K562 (cell line): ENCODE measurements around the gene COQ9. TPM values are rescaled to one million over a fixed set of nuclear protein-coding genes. Genes with fewer than 3 reads are reported as not detected.

Experiments
- ATAC-seq: fragments of 200-7000 bp; cut with Tn5 transposase; 3 replicates; pipeline ENCODE4 v1.9.1; 2020; ENCODE audit warnings: moderate library complexity
- BruUV-seq: library from RNA; stranded (reverse); fragments of 400-500 nt; replicated peaks from 2 replicates; lab custom pipeline; 2021; lab: Mats Ljungman, UMichigan
- CTCF ChIA-PET: fragments of 300-600 bp; formaldehyde crosslinking; extraction: SDS; loops from one replicate; lab custom pipeline; 2021; ENCODE audit warnings: low intra/inter-chr PET ratio; lab: Yijun Ruan, JAX
- POLR2A ChIA-PET: fragments of 300-600, 350-650 bp; sonication (Branson Sonifier 250); formaldehyde crosslinking; extraction: SDS; loops from one replicate; lab custom pipeline; 2021; ENCODE audit warnings: antibody characterized with exemption, inconsistent platforms; lab: Yijun Ruan, JAX
- DNase-seq, 4 experiments: peaks; one replicate each; pipeline versions ENCODE4 v3.0.0 to v3.0.0-alpha.2; 2011 to 2018; ENCODE audit warnings: low spot score in 3 of 4, mixed read lengths in 3 of 4; ENCODE audit errors: extremely low read depth in 1 of 4
- FAIRE-seq: peaks from 2 replicates; lab custom pipeline; 2011; peaks lifted over from hg19 to GRCh38; lab: Jason Lieb, UNC
- H2AFZ ChIP-seq: 2 replicates; pipeline ENCODE4 v1.6.0; 2011; ENCODE audit warnings: low read depth, low read length, control low read depth, inconsistent platforms
- H3K27ac ChIP-seq: fragments of 200-600 bp; 3 replicates; pipeline ENCODE4 v1.8.0; 2011; ENCODE audit warnings: low read depth, mild to moderate bottlenecking, control low read depth, inconsistent platforms, low read length, moderate library complexity, mixed read lengths; ENCODE audit errors: extremely low read depth
- H3K27me3 ChIP-seq, 2 experiments: fragments of 300-600 bp in 1 of 2; 2 replicates in 1 of 2; 3 replicates in 1 of 2; pipeline versions ENCODE4 v1.6.0 to v1.8.0; 2011; ENCODE audit warnings: inconsistent platforms in 2 of 2, low read length in 2 of 2, mild to moderate bottlenecking in 1 of 2, mixed read lengths in 1 of 2, moderate library complexity in 1 of 2; ENCODE audit not compliant: control insufficient read depth in 2 of 2, insufficient read depth in 2 of 2
- H3K36me3 ChIP-seq: fragments of 300-600 bp; 3 replicates; pipeline ENCODE4 v1.8.0; 2011; ENCODE audit warnings: mild to moderate bottlenecking, low read length, inconsistent platforms; ENCODE audit not compliant: control insufficient read depth, insufficient read depth
- H3K4me1 ChIP-seq, 2 experiments: fragments of 200-600 bp in 1 of 2; replicated peaks in 1 of 2; 2 replicates in 1 of 2; 3 replicates in 1 of 2; pipeline versions ENCODE4 v1.5.1 to v1.8.0; 2011; ENCODE audit warnings: inconsistent platforms in 2 of 2, low read length in 2 of 2, mild to moderate bottlenecking in 1 of 2, mixed read lengths in 1 of 2, moderate library complexity in 1 of 2; ENCODE audit not compliant: control insufficient read depth in 2 of 2, insufficient read depth in 2 of 2
- H3K4me2 ChIP-seq: 2 replicates; pipeline ENCODE4 v1.6.1; 2011; ENCODE audit warnings: low read length, control low read depth, inconsistent platforms, mixed read lengths; ENCODE audit not compliant: insufficient read depth
- H3K4me3 ChIP-seq: fragments of 200-600 bp; sonication (generic), shearing (Covaris generic); 2 replicates; pipeline ENCODE4 v1.5.1; 2016; ENCODE audit warnings: control low read depth, inconsistent platforms
- H3K79me2 ChIP-seq: fragments of 200-600 bp; 3 replicates; pipeline ENCODE4 v1.8.0; 2011; ENCODE audit warnings: low read length, inconsistent platforms; ENCODE audit not compliant: control insufficient read depth, insufficient read depth
- H3K9ac ChIP-seq, 2 experiments: 2 replicates each; pipeline versions ENCODE4 v1.6.0 to v1.6.1; 2011; ENCODE audit warnings: low read depth in 2 of 2, low read length in 2 of 2, control low read depth in 1 of 2, inconsistent platforms in 1 of 2, mild to moderate bottlenecking in 1 of 2, mixed read lengths in 1 of 2; ENCODE audit not compliant: insufficient read depth in 1 of 2
- H3K9me1 ChIP-seq: one replicate; pipeline ENCODE4 v1.6.0; 2011; ENCODE audit warnings: inconsistent platforms, mild to moderate bottlenecking, low read length, moderate library complexity; ENCODE audit not compliant: control insufficient read depth, insufficient read depth
- H3K9me3 ChIP-seq: replicated peaks from 2 replicates; pipeline ENCODE4 v1.5.1; 2011; ENCODE audit warnings: low read depth, low read length, inconsistent platforms; ENCODE audit not compliant: control insufficient read depth, insufficient read depth
- H4K20me1 ChIP-seq: replicated peaks from 2 replicates; pipeline ENCODE4 v1.6.1; 2011; ENCODE audit warnings: low read length, inconsistent platforms, mixed read lengths; ENCODE audit not compliant: control insufficient read depth, insufficient read depth
- GABPB1 ChIP-seq: sonication (generic); formaldehyde crosslinking; IDR thresholded peaks from 2 replicates; pipeline ENCODE4 v1.8.0; 2022; ENCODE audit warnings: mild to moderate bottlenecking, missing genetic modification reagents
- PHB ChIP-seq: fragments of 250-450 bp; sonication (Bioruptor Pico); IDR thresholded peaks from 2 replicates; pipeline ENCODE4 v1.5.0; 2021
- PHB2 ChIP-seq: fragments of 450-650 bp; IDR thresholded peaks from 2 replicates; pipeline ENCODE4 v1.6.1; 2017; ENCODE audit warnings: low read depth
- TCF7L2 ChIP-seq: fragments of 150-350 bp; IDR thresholded peaks from 2 replicates; pipeline ENCODE4 v1.6.1; 2016; ENCODE audit warnings: low read depth, mild to moderate bottlenecking, low read length, moderate library complexity
- ZNF436 ChIP-seq: fragments of 250-450, 450-650 bp; sonication (Bioruptor Pico); formaldehyde crosslinking; IDR thresholded peaks from 2 replicates; pipeline ENCODE4 v1.7.0; 2020; ENCODE audit warnings: mild to moderate bottlenecking
- WGBS: fragments of 100-300 bp; shearing (Covaris generic); methylation state at CpG from one replicate; pipeline ENCODE4 v1.1.6; 2016; ENCODE audit warnings: low coverage, mixed read lengths; ENCODE audit not compliant: insufficient coverage; ENCODE audit errors: missing lambda C conversion rate; 5-methylcytosine and 5-hydroxymethylcytosine counted together
- in situ Hi-C: fragments of 300-500 bp; cut with MboI; formaldehyde crosslinking; loops from 4 replicates; pipeline ENCODE4 v1.15.0; 2018; ENCODE audit warnings: inconsistent platforms, mixed read lengths
- intact Hi-C: fragments of 100-400 bp; cut with micrococcal nuclease; formaldehyde crosslinking; loops from 2 replicates; pipeline ENCODE4 v1.14.2; 2022
- polyA plus RNA-seq, 8 experiments: library from polyadenylated mRNA; depleted of rRNA in 4 of 8; stranded (reverse) in 5 of 8; unstranded in 3 of 8; fragments of >200 nt; fragmentation: Nextera tagmentation in 2 of 8; fragmentation: Illumina TruSeq in 1 of 8; extraction: Ambion mirVana in 2 of 8; extraction: Trizol in 1 of 8; gene quantifications; 2 replicates each; pipeline versions ENCODE4 v1.2.1 to v1.2.3, GENCODE V29; 2011 to 2014; ENCODE audit warnings: inconsistent platforms in 1 of 8, missing spikeins in 1 of 8
- total RNA-seq, 7 experiments: library from RNA; depleted of rRNA in 6 of 7; stranded (reverse); fragments of >200 nt in 6 of 7; fragmentation: Illumina TruSeq in 2 of 7; extraction: Trizol in 2 of 7; gene quantifications; 2 replicates each; pipeline versions ENCODE4 v1.2.1 to v1.2.3, GENCODE V29; 2011 to 2021; ENCODE audit warnings: low replicate concordance in 1 of 7
- TF ChIP-seq, protein P1 (sequence below): fragments of 450-650 bp; formaldehyde crosslinking; IDR thresholded peaks from 2 replicates; pipeline ENCODE4 v1.4.0; 2020; ENCODE audit warnings: mild to moderate bottlenecking, moderate library complexity

Gene COQ9
- total and polyA plus RNA-seq, 9 of the 15 experiments (the other 6 are each of a cell fraction or from before 2014, with no cell fraction given) = 35.0 to 139 (median 71.4) TPM

DNA sequence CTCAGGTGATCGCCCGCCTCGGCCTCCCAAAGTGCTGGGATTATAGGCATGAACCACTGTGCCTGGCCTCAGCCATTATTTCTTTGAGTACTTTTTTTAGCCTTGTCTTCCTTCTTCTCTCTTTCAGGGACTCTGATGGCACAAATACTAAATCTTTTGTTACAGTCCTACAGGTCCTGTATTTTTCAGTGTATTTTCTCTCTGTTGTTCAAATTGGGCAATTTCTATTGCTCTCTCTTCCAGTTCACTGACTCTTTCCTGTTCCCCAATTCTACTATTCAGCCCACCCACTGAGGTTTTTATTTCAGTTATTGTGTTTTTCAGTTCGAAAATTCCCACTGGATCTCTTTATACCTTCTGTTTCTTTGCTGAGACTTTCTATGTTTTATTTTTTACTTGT, 46.5 kb downstream of the COQ9 start:
- 33% methylated on average over 4 of the region's 4 CpGs for WGBS
- intact Hi-C loops = no loop called here
- in situ Hi-C loops = no loop called here
- H3K79me2 ChIP-seq = no peaks in the 10 kb centered on the region
- no peak overlapping the region for H3K27ac ChIP-seq
- ATAC-seq (no peak), FAIRE-seq (no peak), DNase-seq (no peak)
- no peak overlapping the region for H3K4me3 ChIP-seq
- no peaks in the 10 kb centered on the region for H4K20me1 ChIP-seq
- H3K9ac ChIP-seq = no peak overlapping the region
- H3K4me1 ChIP-seq = no peaks in the 10 kb centered on the region
- H3K9me1 ChIP-seq = no peaks in the 10 kb centered on the region
- no peak overlapping the region for H2AFZ ChIP-seq
- no peaks in the 10 kb centered on the region for H3K36me3 ChIP-seq
- no peaks in the 10 kb centered on the region for H3K9me3 ChIP-seq
- H3K4me2 ChIP-seq = no peak overlapping the region
- TF ChIP-seq PHB (CRISPR knock-in tag) (no peak), PHB2 (no peak), TCF7L2 (no peak), ZNF436 (CRISPR knock-in tag) (no peak), GABPB1 (CRISPR knock-in tag) (no peak)
- TF ChIP-seq, protein P1, sequence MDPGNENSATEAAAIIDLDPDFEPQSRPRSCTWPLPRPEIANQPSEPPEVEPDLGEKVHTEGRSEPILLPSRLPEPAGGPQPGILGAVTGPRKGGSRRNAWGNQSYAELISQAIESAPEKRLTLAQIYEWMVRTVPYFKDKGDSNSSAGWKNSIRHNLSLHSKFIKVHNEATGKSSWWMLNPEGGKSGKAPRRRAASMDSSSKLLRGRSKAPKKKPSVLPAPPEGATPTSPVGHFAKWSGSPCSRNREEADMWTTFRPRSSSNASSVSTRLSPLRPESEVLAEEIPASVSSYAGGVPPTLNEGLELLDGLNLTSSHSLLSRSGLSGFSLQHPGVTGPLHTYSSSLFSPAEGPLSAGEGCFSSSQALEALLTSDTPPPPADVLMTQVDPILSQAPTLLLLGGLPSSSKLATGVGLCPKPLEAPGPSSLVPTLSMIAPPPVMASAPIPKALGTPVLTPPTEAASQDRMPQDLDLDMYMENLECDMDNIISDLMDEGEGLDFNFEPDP (CRISPR knock-in tag) = no peak
- H3K27me3 ChIP-seq = peaks cover 0 to 4% of the 10 kb centered on the region in 2 experiments; a peak in 2 of 5 replicates
- CTCF ChIA-PET = no interaction called here
- POLR2A ChIA-PET = no interaction called here
- no TSS peak for BruUV-seq
